Activated CD8-positive, alpha-beta T cell treated with anti-CD3 and anti-CD28 coated beads for 36 hours (primary cell): ENCODE data around the gene CASP6. TPM values are rescaled to one million over a fixed set of nuclear protein-coding genes. Genes with fewer than 3 reads are reported as not detected.

ENCODE experiments used
- ATAC-seq: fragments of 200-7000 bp; cut with Tn5 transposase; one replicate; pipeline ENCODE4 v1.10.0; 2021; ENCODE audit warnings: mild to moderate bottlenecking, moderate library complexity
- CTCF ChIA-PET: fragments of 350-600 bp; sonication (Branson Sonifier 250); formaldehyde crosslinking; loops from one replicate; lab custom pipeline; 2021; ENCODE audit warnings: antibody characterized with exemption; lab: Charles Lee
- POLR2A ChIA-PET: fragments of 350-600 bp; sonication (Branson Sonifier 250); formaldehyde crosslinking; loops from one replicate; lab custom pipeline; 2021; ENCODE audit warnings: antibody characterized with exemption; lab: Charles Lee
- DNase-seq: peaks from one replicate; pipeline ENCODE4 v3.0.0-alpha.2; 2020
- H3K27ac Mint-ChIP-seq: one replicate; pipeline ENCODE4 v1.8.0; 2021; ENCODE audit warnings: mild to moderate bottlenecking, mixed read lengths
- H3K27me3 Mint-ChIP-seq: one replicate; pipeline ENCODE4 v1.8.0; 2021; ENCODE audit warnings: mixed read lengths
- H3K36me3 Mint-ChIP-seq: one replicate; pipeline ENCODE4 v1.8.0; 2021; ENCODE audit warnings: low read depth, mixed read lengths
- H3K4me1 Mint-ChIP-seq: one replicate; pipeline ENCODE4 v1.8.0; 2021; ENCODE audit warnings: low read depth, mixed read lengths
- H3K4me3 Mint-ChIP-seq: one replicate; pipeline ENCODE4 v1.8.0; 2021; ENCODE audit warnings: mild to moderate bottlenecking, moderate library complexity, mixed read lengths
- H3K9me3 Mint-ChIP-seq: one replicate; pipeline ENCODE4 v1.8.0; 2021; ENCODE audit warnings: mixed read lengths
- intact Hi-C: fragments of 100-400 bp; cut with micrococcal nuclease; formaldehyde crosslinking; loops from one replicate; pipeline ENCODE4 v1.10.0; 2022
- total RNA-seq, 2 experiments: library from RNA; stranded (reverse); gene quantifications; one replicate each; pipeline ENCODE4 v1.2.3, GENCODE V29; 2021
- TF ChIP-seq, protein P1 (sequence below): fragments of 200-600 bp; IDR thresholded peaks from one replicate; pipeline ENCODE4 v1.8.0; 2022; ENCODE audit warnings: antibody characterized with exemption, mild to moderate bottlenecking

Gene CASP6
- total RNA-seq, 2 experiments from 2014 or later, result 19.1 to 28.3 TPM

DNA sequence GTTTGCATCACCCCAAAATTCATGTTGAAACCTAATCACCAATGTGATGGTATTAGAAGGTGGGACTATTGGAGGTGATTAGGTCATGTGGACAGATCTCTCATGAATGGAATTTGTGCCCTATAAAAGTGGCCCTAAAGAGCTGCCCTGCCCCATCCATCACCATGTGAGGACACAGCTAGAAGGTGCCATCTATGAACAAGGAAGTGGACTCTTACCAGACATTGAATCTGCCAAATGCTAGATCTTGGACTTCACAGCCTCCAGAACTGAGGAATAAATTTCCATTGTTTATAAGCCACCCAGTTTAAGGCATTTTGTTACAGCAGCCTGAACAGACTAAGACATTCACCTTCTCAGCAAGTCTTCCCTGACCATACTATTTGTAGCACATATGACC lies 19.1 kb upstream of the CASP6 start:
- TF ChIP-seq, protein P1, sequence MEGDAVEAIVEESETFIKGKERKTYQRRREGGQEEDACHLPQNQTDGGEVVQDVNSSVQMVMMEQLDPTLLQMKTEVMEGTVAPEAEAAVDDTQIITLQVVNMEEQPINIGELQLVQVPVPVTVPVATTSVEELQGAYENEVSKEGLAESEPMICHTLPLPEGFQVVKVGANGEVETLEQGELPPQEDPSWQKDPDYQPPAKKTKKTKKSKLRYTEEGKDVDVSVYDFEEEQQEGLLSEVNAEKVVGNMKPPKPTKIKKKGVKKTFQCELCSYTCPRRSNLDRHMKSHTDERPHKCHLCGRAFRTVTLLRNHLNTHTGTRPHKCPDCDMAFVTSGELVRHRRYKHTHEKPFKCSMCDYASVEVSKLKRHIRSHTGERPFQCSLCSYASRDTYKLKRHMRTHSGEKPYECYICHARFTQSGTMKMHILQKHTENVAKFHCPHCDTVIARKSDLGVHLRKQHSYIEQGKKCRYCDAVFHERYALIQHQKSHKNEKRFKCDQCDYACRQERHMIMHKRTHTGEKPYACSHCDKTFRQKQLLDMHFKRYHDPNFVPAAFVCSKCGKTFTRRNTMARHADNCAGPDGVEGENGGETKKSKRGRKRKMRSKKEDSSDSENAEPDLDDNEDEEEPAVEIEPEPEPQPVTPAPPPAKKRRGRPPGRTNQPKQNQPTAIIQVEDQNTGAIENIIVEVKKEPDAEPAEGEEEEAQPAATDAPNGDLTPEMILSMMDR, result no peak
- no peak overlapping the region for H3K4me3 Mint-ChIP-seq
- H3K4me1 Mint-ChIP-seq, result peaks cover 13% of the 10 kb centered on the region
- H3K9me3 Mint-ChIP-seq, result no peaks in the 10 kb centered on the region
- intact Hi-C loops, result no loop called here
- H3K27me3 Mint-ChIP-seq, result no peaks in the 10 kb centered on the region
- CTCF ChIA-PET, result no interaction called here
- no peak for DNase-seq
- H3K36me3 Mint-ChIP-seq, result peaks cover 31% of the 10 kb centered on the region
- POLR2A ChIA-PET, result no interaction called here
- H3K27ac Mint-ChIP-seq, result no peak overlapping the region
- no peak for ATAC-seq

DNA sequence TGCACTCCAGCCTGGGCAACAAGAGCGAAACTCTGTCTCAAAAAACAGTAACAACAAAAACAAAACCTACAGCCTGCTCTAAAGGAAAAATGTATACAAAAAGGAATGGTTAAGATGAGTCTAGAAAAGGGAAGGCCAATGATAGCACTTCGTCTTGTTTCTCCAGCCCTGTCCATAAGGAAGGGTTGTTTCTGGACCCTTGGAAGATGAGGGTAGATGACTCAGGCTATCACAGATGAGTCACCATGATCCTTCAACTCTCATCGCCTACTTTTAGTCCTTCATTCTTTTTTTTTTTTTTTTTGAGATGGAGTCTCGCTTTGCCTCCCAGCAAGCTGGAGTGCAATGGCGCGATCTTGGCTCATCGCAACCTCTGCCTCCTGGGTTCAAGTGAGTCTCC lies 17.8 kb upstream of the CASP6 start:
- POLR2A ChIA-PET, result no interaction called here
- CTCF ChIA-PET, result no interaction called here
- no peak for ATAC-seq
- Mint-ChIP-seq H3K27ac (no peak overlapping the region), H3K4me3 (no peak overlapping the region), H3K36me3 (peaks cover 34% of the 10 kb centered on the region), H3K27me3 (no peaks in the 10 kb centered on the region), H3K9me3 (no peaks in the 10 kb centered on the region), H3K4me1 (peaks cover 13% of the 10 kb centered on the region)
- intact Hi-C loops, result no loop called here
- TF ChIP-seq, protein P1, result no peak
- no peak for DNase-seq

DNA sequence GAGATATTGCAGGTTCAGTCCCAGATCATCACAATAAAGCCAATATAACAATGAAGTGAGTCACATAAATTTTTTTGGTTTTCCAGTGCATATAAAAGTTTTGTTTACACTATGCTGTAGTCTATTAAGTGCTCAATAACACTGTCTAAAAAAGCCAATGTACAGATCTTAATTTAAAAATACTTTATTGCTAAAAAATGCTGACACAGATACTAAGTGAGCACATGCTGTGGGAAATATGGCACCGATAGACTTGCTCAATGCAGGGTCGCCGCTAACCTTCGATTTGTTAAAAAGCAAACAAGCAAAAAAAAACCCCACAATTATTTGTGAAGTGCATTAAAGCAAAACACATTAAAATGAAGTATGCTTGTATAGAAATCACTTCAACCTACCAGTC lies 16.4 kb upstream of the CASP6 start:
- H3K4me1 Mint-ChIP-seq, result peaks cover 12% of the 10 kb centered on the region
- CTCF ChIA-PET, result no interaction called here
- TF ChIP-seq, protein P1, result no peak
- intact Hi-C loops, result no loop called here
- ATAC-seq (no peak), DNase-seq (no peak)
- no peaks in the 10 kb centered on the region for H3K27me3 Mint-ChIP-seq
- peaks cover 31% of the 10 kb centered on the region for H3K36me3 Mint-ChIP-seq
- no peak overlapping the region for H3K4me3 Mint-ChIP-seq
- POLR2A ChIA-PET, result no interaction called here
- H3K27ac Mint-ChIP-seq, result no peak overlapping the region
- no peaks in the 10 kb centered on the region for H3K9me3 Mint-ChIP-seq

DNA sequence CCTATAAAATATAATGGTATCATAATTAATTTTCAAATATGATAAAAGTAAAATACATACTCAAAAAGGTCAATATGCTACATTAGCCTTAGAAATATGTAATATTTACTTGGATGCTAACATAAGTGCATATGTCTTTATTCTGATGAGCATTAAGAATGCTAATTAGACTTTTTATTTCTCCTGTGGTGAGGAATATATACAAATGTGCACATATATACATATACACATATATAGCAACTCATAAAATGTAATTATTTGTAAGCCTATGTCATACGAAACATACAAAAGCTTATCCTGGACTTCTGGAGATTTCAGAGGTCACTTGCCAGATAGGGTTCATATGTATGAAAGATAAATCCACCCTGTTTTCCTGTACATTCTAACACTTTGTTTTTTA lies 15.5 kb upstream of the CASP6 start:
- POLR2A ChIA-PET, result interaction anchor here (1.5 kb wide), 1 partner anchor 11 kb away, joined by 3 read pairs; the partner anchor contains the start of gene PLA2G12A
- TF ChIP-seq, protein P1, result no peak
- DNase-seq (no peak), ATAC-seq (no peak)
- H3K4me1 Mint-ChIP-seq, result peaks cover 12% of the 10 kb centered on the region
- peaks cover 29% of the 10 kb centered on the region for H3K36me3 Mint-ChIP-seq
- no peak overlapping the region for H3K4me3 Mint-ChIP-seq
- no peaks in the 10 kb centered on the region for H3K9me3 Mint-ChIP-seq
- CTCF ChIA-PET, result no interaction called here
- intact Hi-C loops, result no loop called here
- H3K27me3 Mint-ChIP-seq, result no peaks in the 10 kb centered on the region
- no peak overlapping the region for H3K27ac Mint-ChIP-seq

DNA sequence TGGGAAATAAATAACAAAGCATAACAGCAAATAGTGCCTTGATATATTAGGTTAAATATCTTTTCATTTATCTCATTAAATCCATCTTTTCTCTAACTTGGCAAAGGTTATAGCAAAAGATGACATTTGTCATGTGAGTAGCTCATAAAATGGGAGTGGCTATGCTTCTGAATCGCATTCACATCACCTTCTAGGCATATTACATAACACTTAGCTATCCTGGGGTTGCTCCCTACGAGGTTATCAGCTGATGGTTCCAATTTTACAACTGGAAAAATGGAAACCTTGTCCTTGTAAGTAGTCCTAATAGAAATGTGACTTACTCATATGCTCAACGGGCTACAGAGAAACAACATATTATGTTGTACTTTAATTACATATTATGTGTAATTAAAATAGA lies 10.3 kb upstream of the CASP6 start:
- Mint-ChIP-seq H3K36me3 (peaks cover 15% of the 10 kb centered on the region), H3K27me3 (no peaks in the 10 kb centered on the region), H3K9me3 (no peaks in the 10 kb centered on the region), H3K27ac (no peak overlapping the region), H3K4me3 (no peak overlapping the region), H3K4me1 (peaks cover 5% of the 10 kb centered on the region)
- DNase-seq (no peak), ATAC-seq (no peak)
- intact Hi-C loops, result no loop called here
- ChIA-PET POLR2A (interaction anchor here (1.0 kb wide), 1 partner anchor 9 kb away, joined by 3 read pairs; no protein-coding TSS in a partner anchor), CTCF (interaction anchor here (1.9 kb wide), 1 partner anchor 9 kb away, joined by 7 read pairs; the partner anchor contains the start of gene CASP6)
- TF ChIP-seq, protein P1, result no peak
